Parathyroid adenoma (tissue), 2 donors: Measurements from ENCODE around the gene ZNF480.
"Not testable (repeated sequence)": the region's sequence is repeated elsewhere in the genome, so short reads cannot be mapped to it uniquely, and the experiment has no call there.

ENCODE experiments used
- H2AFZ ChIP-seq: fragments of 300-600 bp; sonication (generic); one replicate; pipeline ENCODE4 v1.7.0; 2017; ENCODE audit warnings: antibody characterized with exemption, mild to moderate bottlenecking
- H3K27ac ChIP-seq: fragments of 300-600 bp; sonication (generic); one replicate; pipeline ENCODE4 v1.7.0; 2017
- H3K27me3 ChIP-seq: fragments of 300-600 bp; sonication (generic); one replicate; pipeline ENCODE4 v1.7.0; 2017; ENCODE audit warnings: low read length; ENCODE audit not compliant: control insufficient read depth, insufficient read depth
- H3K36me3 ChIP-seq: fragments of 300-600 bp; sonication (generic); one replicate; pipeline ENCODE4 v1.7.0; 2017; ENCODE audit warnings: low read length; ENCODE audit not compliant: control insufficient read depth, insufficient read depth
- H3K4me1 ChIP-seq: fragments of 300-600 bp; sonication (generic); one replicate; pipeline ENCODE4 v1.7.0; 2017; ENCODE audit warnings: control low read depth
- H3K4me2 ChIP-seq: fragments of 300-600 bp; sonication (generic); one replicate; pipeline ENCODE4 v1.7.0; 2017; ENCODE audit warnings: low read length
- H3K4me3 ChIP-seq: fragments of 300-600 bp; sonication (generic); one replicate; pipeline ENCODE4 v1.7.0; 2017; ENCODE audit warnings: low read depth, low read length
- H3K79me2 ChIP-seq: fragments of 300-600 bp; sonication (generic); one replicate; pipeline ENCODE4 v1.7.0; 2017; ENCODE audit warnings: control low read depth
- H3K9ac ChIP-seq: fragments of 300-600 bp; sonication (generic); one replicate; pipeline ENCODE4 v1.7.0; 2017; ENCODE audit warnings: mild to moderate bottlenecking
- H3K9me3 ChIP-seq: fragments of 300-600 bp; sonication (generic); one replicate; pipeline ENCODE4 v1.7.0; 2017; ENCODE audit warnings: low read length; ENCODE audit not compliant: control insufficient read depth
- TF ChIP-seq, protein P1 (sequence below): fragments of 300-600 bp; sonication (generic); IDR thresholded peaks from one replicate; pipeline ENCODE4 v1.7.0; 2017; ENCODE audit warnings: antibody characterized with exemption, mild to moderate bottlenecking
- donor health status: primary hyperparathyroidism.

ZNF480 gene

DNA sequence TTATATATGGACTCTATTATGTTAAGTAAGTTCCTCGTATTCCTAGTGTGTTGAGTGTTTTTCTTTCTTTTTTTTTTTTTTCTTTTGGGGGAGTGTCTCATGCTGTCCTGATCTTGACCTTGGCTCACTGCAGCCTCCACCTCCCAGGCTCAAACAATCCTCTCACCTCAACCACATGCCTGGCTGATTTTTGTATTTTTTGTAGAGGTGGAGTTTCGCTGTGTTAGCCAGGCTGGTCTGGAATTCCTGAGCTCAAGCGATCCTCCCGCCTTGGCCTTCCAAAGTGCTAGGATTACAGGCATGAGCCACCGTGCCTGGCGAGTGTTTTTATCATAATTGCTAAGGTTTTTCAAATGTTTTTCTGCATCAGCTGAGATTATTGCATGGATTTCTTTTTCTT, 10.7 kb upstream of the ZNF480 start:
- H3K27me3 ChIP-seq, result no peaks in the 10 kb centered on the region
- H3K36me3 ChIP-seq, result no peaks in the 10 kb centered on the region
- no peaks in the 10 kb centered on the region for H3K4me1 ChIP-seq
- peaks cover 13% of the 10 kb centered on the region for H3K79me2 ChIP-seq
- no peak overlapping the region for H2AFZ ChIP-seq
- no peak overlapping the region for H3K27ac ChIP-seq
- no peak overlapping the region for H3K4me2 ChIP-seq
- H3K4me3 ChIP-seq, result no peak overlapping the region
- H3K9me3 ChIP-seq, result no peaks in the 10 kb centered on the region
- no peak overlapping the region for H3K9ac ChIP-seq
- TF ChIP-seq, protein P1, sequence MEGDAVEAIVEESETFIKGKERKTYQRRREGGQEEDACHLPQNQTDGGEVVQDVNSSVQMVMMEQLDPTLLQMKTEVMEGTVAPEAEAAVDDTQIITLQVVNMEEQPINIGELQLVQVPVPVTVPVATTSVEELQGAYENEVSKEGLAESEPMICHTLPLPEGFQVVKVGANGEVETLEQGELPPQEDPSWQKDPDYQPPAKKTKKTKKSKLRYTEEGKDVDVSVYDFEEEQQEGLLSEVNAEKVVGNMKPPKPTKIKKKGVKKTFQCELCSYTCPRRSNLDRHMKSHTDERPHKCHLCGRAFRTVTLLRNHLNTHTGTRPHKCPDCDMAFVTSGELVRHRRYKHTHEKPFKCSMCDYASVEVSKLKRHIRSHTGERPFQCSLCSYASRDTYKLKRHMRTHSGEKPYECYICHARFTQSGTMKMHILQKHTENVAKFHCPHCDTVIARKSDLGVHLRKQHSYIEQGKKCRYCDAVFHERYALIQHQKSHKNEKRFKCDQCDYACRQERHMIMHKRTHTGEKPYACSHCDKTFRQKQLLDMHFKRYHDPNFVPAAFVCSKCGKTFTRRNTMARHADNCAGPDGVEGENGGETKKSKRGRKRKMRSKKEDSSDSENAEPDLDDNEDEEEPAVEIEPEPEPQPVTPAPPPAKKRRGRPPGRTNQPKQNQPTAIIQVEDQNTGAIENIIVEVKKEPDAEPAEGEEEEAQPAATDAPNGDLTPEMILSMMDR, result no peak

DNA sequence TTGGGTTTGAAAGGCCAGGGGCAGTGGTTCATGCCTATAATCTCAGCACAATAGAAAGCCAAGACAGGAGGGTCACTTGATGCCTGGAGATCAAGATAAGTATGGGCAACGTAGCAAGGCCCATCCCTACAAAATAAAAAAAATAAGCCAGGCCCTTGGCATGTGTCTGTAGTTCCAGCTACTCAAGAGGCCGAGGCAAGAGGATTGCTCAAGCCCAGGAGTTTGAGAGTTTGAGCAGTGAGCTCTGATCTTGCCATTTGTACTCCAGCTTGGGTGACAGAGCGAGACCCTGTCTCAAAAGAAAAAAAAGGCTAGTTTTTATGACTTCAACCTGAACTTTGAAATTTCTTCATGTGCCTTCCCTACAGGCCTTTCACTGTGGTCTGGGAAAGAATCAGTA, 5.2 kb upstream of the ZNF480 start:
- peaks cover 2% of the 10 kb centered on the region for H3K79me2 ChIP-seq
- H3K4me1 ChIP-seq, result no peaks in the 10 kb centered on the region
- H3K9ac ChIP-seq, result no peak overlapping the region
- H3K27me3 ChIP-seq, result no peaks in the 10 kb centered on the region
- H3K4me2 ChIP-seq, result no peak overlapping the region
- H3K9me3 ChIP-seq, result no peaks in the 10 kb centered on the region
- H3K36me3 ChIP-seq, result no peaks in the 10 kb centered on the region
- H3K4me3 ChIP-seq, result no peak overlapping the region
- no peak overlapping the region for H2AFZ ChIP-seq
- TF ChIP-seq, protein P1, result no peak
- H3K27ac ChIP-seq, result no peak overlapping the region

DNA sequence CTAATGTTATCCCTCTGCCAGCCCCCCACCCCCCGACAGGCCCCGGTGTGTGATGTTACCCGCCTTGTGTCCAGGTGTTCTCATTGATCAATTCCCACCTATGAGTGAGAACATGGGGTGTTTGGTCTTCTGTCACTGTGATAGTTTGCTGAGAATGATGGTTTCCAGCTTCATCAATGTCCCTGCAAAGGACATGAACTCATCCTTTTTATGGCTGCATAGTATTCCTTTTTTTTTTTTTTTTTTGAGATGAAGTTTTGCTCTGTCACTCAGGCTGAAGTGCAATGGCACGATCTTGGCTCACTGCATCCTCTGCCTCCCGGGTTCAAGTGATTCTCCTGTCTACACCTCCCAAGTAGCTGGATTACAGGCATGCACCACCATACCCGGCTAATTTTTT, 4.0 kb upstream of the ZNF480 start:
- H3K27me3 ChIP-seq, H3K9me3 ChIP-seq: not testable (repeated sequence)

DNA sequence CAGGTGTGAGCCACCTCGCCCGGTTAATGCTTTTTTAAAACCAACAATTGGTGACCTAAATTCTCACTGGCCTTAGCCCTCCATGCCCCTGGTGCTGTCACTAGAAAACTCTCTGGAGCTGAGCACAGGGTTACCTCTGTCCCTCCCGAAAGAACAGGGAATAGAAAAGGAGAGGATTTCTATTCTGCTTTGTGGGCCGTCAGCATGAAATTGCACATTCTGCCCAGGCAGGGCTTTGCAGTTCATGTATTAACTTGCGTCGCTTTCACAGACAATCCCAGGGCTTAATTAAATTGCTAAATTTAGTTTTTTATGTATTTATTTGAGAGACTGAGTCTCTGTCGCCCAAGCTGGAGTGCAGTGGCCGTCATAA, 583 bp upstream of the ZNF480 start:
- Histone ChIP-seq H3K9me3 (no peaks in the 10 kb centered on the region), H3K4me2 (peak overlapping the region; percentile 98), H3K36me3 (no peaks in the 10 kb centered on the region), H2AFZ (peak overlapping the region; percentile 87), H3K9ac (no peak overlapping the region), H3K4me1 (no peaks in the 10 kb centered on the region), H3K27me3 (no peaks in the 10 kb centered on the region), H3K27ac (peak overlapping the region; percentile 71), H3K4me3 (peak overlapping the region; percentile 83), H3K79me2 (no peaks in the 10 kb centered on the region)
- TF ChIP-seq, protein P1, result no peak

More for the DNA sequence above, 4.0 kb upstream of the ZNF480 start:
- not testable (repeated sequence) for H3K9ac ChIP-seq, H3K4me2 ChIP-seq, H3K4me1 ChIP-seq, H3K27ac ChIP-seq, H3K4me3 ChIP-seq, H3K79me2 ChIP-seq, H2AFZ ChIP-seq, H3K36me3 ChIP-seq

DNA sequence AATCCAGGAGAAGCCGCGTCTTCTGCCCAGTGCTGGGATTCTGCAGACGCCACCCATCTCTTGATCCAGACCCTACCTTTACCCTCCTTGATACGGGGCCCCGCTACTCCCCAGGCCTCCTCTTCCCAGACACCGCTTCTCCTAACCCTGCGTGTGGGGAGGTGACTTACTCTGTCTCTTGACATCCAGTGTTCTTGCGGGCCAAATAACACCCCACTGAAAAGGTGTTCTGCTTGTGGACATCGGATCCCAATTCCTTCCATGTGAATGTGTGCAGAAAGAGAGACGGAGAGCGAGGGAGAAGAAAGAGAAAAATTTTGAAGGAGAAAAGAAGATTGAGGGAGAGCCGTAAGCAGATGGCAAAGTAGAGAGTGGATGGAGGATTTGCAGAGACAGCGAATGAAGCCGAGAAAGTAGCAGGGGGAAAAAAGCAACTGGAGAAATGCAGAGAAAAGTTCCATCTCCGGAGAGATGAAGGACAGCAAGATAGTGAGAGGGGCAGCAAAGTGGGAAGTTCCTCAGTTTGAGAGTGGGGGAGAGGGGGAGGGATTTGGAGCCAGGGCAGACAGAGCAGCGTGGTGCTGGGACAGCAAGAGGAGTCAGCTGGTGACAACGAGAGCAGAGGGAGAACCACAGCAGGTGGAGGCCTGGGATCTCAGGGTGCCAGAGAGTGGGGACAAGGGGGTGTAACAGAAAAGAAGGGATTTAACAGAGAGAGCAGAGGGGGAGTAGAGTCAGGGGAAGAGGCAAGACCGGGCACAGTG, 814 bp downstream of the ZNF480 start:
- H3K79me2 ChIP-seq, result no peaks in the 10 kb centered on the region
- H2AFZ ChIP-seq, result peak overlapping the region; percentile 93
- no peaks in the 10 kb centered on the region for H3K27me3 ChIP-seq
- no peaks in the 10 kb centered on the region for H3K4me1 ChIP-seq
- H3K4me3 ChIP-seq, result peak overlapping the region; percentile 86
- H3K27ac ChIP-seq, result peak overlapping the region; percentile 93
- no peaks in the 10 kb centered on the region for H3K36me3 ChIP-seq
- peak overlapping the region; percentile 95 for H3K4me2 ChIP-seq
- H3K9me3 ChIP-seq, result no peaks in the 10 kb centered on the region
- TF ChIP-seq, protein P1, result no peak
- H3K9ac ChIP-seq, result peak overlapping the region; percentile 58
